ENCODE measurements around the gene LZTS2. TPM values are rescaled to one million over a fixed set of nuclear protein-coding genes. Genes with fewer than 3 reads are reported as not detected.

Gene LZTS2
- total and polyA plus RNA-seq, 2 experiments from 2014 or later, result 27.6 to 88.3 TPM

DNA sequence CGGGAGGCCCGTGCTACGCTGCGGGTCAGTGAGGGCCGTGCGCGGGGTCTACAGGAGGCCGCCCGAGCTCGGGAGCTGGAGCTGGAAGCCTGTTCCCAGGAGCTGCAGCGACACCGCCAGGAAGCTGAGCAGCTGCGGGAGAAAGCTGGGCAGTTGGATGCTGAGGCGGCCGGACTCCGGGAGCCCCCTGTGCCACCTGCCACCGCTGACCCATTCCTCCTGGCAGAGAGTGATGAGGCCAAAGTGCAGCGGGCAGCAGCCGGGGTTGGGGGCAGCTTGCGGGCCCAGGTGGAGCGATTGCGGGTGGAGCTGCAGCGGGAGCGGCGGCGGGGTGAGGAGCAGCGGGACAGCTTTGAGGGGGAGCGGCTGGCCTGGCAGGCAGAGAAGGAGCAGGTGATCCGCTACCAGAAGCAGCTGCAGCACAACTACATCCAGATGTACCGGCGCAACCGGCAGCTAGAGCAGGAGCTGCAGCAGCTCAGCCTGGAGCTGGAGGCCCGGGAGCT is 7.0 kb downstream of the LZTS2 start (continued):
- TF ChIP-seq CTCF (conservative IDR thresholded peaks at IDR 0.05; ENCODE audit: low read depth in 2 of 2), result no peak; a peak in 1 of 4 replicates
- TF ChIP-seq ZNF331 (CRISPR knock-in tag; IDR thresholded peaks at IDR 0.05; ENCODE audit: low read depth), result no peak

DNA sequence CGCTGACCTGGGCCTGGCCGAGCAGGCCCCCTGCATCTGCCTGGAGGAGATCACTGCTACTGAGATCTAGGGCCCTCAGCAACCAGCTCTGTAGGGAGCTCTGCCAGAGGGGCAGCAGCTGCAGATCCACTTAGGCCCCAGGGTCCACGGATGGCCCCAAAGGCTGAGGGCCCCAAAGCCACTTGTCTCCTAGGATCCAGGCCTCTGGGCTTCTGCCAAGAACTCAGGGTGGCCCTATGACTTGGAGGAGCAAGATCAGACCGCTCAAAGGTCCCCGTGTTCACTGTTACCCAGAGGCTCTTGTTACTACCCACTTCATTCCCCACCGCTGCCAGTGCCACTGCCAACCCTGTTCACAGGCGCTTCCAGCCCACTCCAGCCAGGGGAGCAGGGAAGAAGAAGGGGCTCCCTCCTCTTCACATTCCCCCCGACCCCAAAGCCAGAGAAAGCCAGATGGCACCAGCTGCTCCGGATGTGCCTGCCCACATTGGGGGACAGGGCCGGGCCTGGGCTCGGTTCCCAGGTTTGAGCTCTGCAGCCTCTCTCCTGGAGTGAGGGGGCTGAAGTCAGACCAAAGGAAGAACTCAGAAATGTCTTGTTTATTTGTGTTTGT is 7.6 kb downstream of the LZTS2 start:
- no peak overlapping the region for H3K4me3 Mint-ChIP-seq
- peaks cover 13% of the 10 kb centered on the region; the same call in 2 of the 3 replicates for H3K4me1 Mint-ChIP-seq
- Histone ChIP-seq H3F3A (replicated peaks; ENCODE audit: low read depth) (0 out of 2 replicates have a peak, but pooled peaks cover 4% of the 10 kb centered on the region), H3K9me2 (ENCODE audit: insufficient read depth) (no peaks in the 10 kb centered on the region), H3K4me1 (ENCODE audit: insufficient read depth) (peaks cover 6% of the 10 kb centered on the region; the same call in 1 of the 2 replicates), H3K79me2 (replicated peaks; ENCODE audit: insufficient read depth) (no peaks in the 10 kb centered on the region), H3K4me2 (no peak overlapping the region), H4K20me1 (replicated peaks; ENCODE audit: insufficient read depth) (0 out of 2 replicates have a peak, but pooled peaks cover 7% of the 10 kb centered on the region), H3K27me3 (ENCODE audit: insufficient read depth) (no peaks in the 10 kb centered on the region), H3K36me3 (ENCODE audit: insufficient read depth) (no peaks in the 10 kb centered on the region; the same call in 1 of the 2 replicates), H3K27ac (ENCODE audit: low read depth) (no peak overlapping the region), H2AFZ (no peak overlapping the region), H3K4me3 (no peak overlapping the region)
- TF ChIP-seq POLR2AphosphoS5 (IDR thresholded peaks at IDR 0.05; ENCODE audit: low read depth) (no peak), CTCF (conservative IDR thresholded peaks at IDR 0.05; ENCODE audit: low read depth in 2 of 2) (no peak), ZNF114 (CRISPR knock-in tag; IDR thresholded peaks at IDR 0.05) (no peak), NANOG (IDR thresholded peaks at IDR 0.05; ENCODE audit: borderline replicate concordance) (no peak), JUNB (IDR thresholded peaks at IDR 0.05; ENCODE audit: unreplicated experiment) (no peak)
- no peaks in the 10 kb centered on the region for H3K9me3 Mint-ChIP-seq
- DNase-seq (ENCODE audit: low spot score), result no peak
- peaks cover 8% of the 10 kb centered on the region for H3K27me3 Mint-ChIP-seq (ENCODE audit: insufficient read depth, low read depth, poor library complexity)
- no peak overlapping the region for H3K27ac Mint-ChIP-seq
- H3K36me3 Mint-ChIP-seq (ENCODE audit: low read depth), result peaks cover 34% of the 10 kb centered on the region
- no peak for ATAC-seq
